Ascending aorta (tissue), 2 donors: ENCODE measurements around the gene SH3RF3. TPM values are rescaled to one million over a fixed set of nuclear protein-coding genes. Genes with fewer than 3 reads are reported as not detected.

ENCODE experiments used
- DNase-seq, 2 donors: peaks; one replicate each; pipeline ENCODE4 v3.0.0-alpha.2; 2019; ENCODE audit warnings: low spot score in 2 of 2
- H3K27ac ChIP-seq, 2 donors: fragments of 200-600 bp; sonication (generic); one replicate each; pipeline ENCODE4 v1.5.1; 2016 to 2017; ENCODE audit warnings: mild to moderate bottlenecking in 1 of 2
- H3K27me3 ChIP-seq: fragments of 200-600 bp; sonication (generic); one replicate; pipeline ENCODE4 v1.5.1; 2017
- H3K36me3 ChIP-seq, 2 donors: fragments of 200-600 bp; sonication (generic); one replicate each; pipeline ENCODE4 v1.5.1; 2016
- H3K4me1 ChIP-seq, 2 donors: fragments of 200-600 bp; sonication (generic); one replicate each; pipeline ENCODE4 v1.5.1; 2016 to 2017; ENCODE audit warnings: mild to moderate bottlenecking in 1 of 2
- H3K4me3 ChIP-seq, 2 donors: fragments of 200-600 bp; sonication (generic); one replicate each; pipeline ENCODE4 v1.5.1; 2016 to 2017; ENCODE audit warnings: mild to moderate bottlenecking in 1 of 2
- H3K9me3 ChIP-seq, 2 donors: fragments of 200-600 bp; sonication (generic); one replicate each; pipeline ENCODE4 v1.5.1; 2016
- CTCF ChIP-seq, 3 experiments: fragments of 200-600 bp in 2 of 3; fragments of 450-650 bp in 1 of 3; sonication (generic) in 2 of 3; IDR thresholded peaks; one replicate each; pipeline ENCODE4 v1.5.1; 2016 to 2019; ENCODE audit warnings: antibody characterized with exemption in 3 of 3, mild to moderate bottlenecking in 1 of 3, moderate library complexity in 1 of 3
- intact Hi-C: fragments of 100-400 bp; cut with DNase I; formaldehyde crosslinking; loops from one replicate; pipeline ENCODE4 v1.15.1; 2023
- total RNA-seq: library from RNA; depleted of rRNA; stranded (reverse); fragments of >200 nt; gene quantifications from one replicate; pipeline ENCODE4 v1.1.0, GENCODE V29; 2016

The SH3RF3 gene
- total RNA-seq, 1 donor from 2014 or later = 53.5 TPM

GRCh38 chr2:109530712-109531111, 401.7 kb downstream of the SH3RF3 start:
- no peaks in the 10 kb centered on the region for H3K36me3 ChIP-seq
- no peaks in the 10 kb centered on the region for H3K4me1 ChIP-seq
- no peak for TF ChIP-seq CTCF (IDR thresholded peaks at IDR 0.05)
- intact Hi-C loops = no loop called here
- no peaks in the 10 kb centered on the region for H3K9me3 ChIP-seq
- no peaks in the 10 kb centered on the region for H3K27me3 ChIP-seq
- H3K27ac ChIP-seq = no peak overlapping the region
- DNase-seq = peak in 1 of 2 donors; percentile 22
- H3K4me3 ChIP-seq = no peak overlapping the region

- TF ChIP-seq CTCF (IDR thresholded peaks at IDR 0.05) = no peak
- Histone ChIP-seq H3K4me3 (no peak overlapping the region), H3K27ac (no peak overlapping the region), H3K27me3 (no peaks in the 10 kb centered on the region), H3K36me3 (no peaks in the 10 kb centered on the region), H3K9me3 (no peaks in the 10 kb centered on the region), H3K4me1 (no peaks in the 10 kb centered on the region)
- intact Hi-C loops = no loop called here
- peak in 1 of 2 donors; percentile 31 for DNase-seq
Measured at GRCh38 chr2:109531221-109531620, 402.2 kb downstream of the SH3RF3 start.

- no peaks in the 10 kb centered on the region for H3K27me3 ChIP-seq
- H3K4me1 ChIP-seq = no peaks in the 10 kb centered on the region
- no peak for TF ChIP-seq CTCF (IDR thresholded peaks at IDR 0.05)
- no peak for DNase-seq
- no peak overlapping the region for H3K4me3 ChIP-seq
- H3K27ac ChIP-seq = no peak overlapping the region
- H3K36me3 ChIP-seq = no peaks in the 10 kb centered on the region
- no peaks in the 10 kb centered on the region for H3K9me3 ChIP-seq
- intact Hi-C loops = no loop called here
Measured at GRCh38 chr2:109531896-109532727, 403.1 kb downstream of the SH3RF3 start.

- Histone ChIP-seq H3K36me3 (no peaks in the 10 kb centered on the region), H3K4me3 (no peak overlapping the region), H3K27ac (no peak overlapping the region), H3K27me3 (no peaks in the 10 kb centered on the region), H3K9me3 (no peaks in the 10 kb centered on the region), H3K4me1 (no peaks in the 10 kb centered on the region)
- intact Hi-C loops = no loop called here
- DNase-seq = no peak
- no peak for TF ChIP-seq CTCF (IDR thresholded peaks at IDR 0.05)
Measured at GRCh38 chr2:109532728-109533076, 403.7 kb downstream of the SH3RF3 start.

- Histone ChIP-seq H3K27ac (no peak overlapping the region), H3K4me1 (no peaks in the 10 kb centered on the region), H3K9me3 (no peaks in the 10 kb centered on the region), H3K4me3 (no peak overlapping the region), H3K36me3 (no peaks in the 10 kb centered on the region), H3K27me3 (no peaks in the 10 kb centered on the region)
- intact Hi-C loops = no loop called here
- DNase-seq = no peak
- TF ChIP-seq CTCF (IDR thresholded peaks at IDR 0.05) = no peak
Measured at GRCh38 chr2:109533823-109534222, 404.8 kb downstream of the SH3RF3 start.
